Measurements from ENCODE around the gene CAPN3.

- TF ChIP-seq, protein P1, sequence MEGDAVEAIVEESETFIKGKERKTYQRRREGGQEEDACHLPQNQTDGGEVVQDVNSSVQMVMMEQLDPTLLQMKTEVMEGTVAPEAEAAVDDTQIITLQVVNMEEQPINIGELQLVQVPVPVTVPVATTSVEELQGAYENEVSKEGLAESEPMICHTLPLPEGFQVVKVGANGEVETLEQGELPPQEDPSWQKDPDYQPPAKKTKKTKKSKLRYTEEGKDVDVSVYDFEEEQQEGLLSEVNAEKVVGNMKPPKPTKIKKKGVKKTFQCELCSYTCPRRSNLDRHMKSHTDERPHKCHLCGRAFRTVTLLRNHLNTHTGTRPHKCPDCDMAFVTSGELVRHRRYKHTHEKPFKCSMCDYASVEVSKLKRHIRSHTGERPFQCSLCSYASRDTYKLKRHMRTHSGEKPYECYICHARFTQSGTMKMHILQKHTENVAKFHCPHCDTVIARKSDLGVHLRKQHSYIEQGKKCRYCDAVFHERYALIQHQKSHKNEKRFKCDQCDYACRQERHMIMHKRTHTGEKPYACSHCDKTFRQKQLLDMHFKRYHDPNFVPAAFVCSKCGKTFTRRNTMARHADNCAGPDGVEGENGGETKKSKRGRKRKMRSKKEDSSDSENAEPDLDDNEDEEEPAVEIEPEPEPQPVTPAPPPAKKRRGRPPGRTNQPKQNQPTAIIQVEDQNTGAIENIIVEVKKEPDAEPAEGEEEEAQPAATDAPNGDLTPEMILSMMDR (IDR thresholded peaks at IDR 0.05; ENCODE audit: low read depth, low read length), result no peak
- no peak for TF ChIP-seq EZH2phosphoT487 (IDR thresholded peaks at IDR 0.05; ENCODE audit: low read depth)
Measured at GRCh38 chr15:42384597-42384996, 25.3 kb downstream of the CAPN3 start.
